Inferior parietal cortex (tissue), 1 donor: ENCODE measurements around the gene PARD3.
"Not testable (repeated sequence)": the region's sequence is repeated elsewhere in the genome, so short reads cannot be mapped to it uniquely, and the experiment has no call there.

Experiments
- DNase-seq: peaks from one replicate; pipeline ENCODE4 v3.0.0-alpha.2; 2016; ENCODE audit errors: extremely low spot score

Gene PARD3

GRCh38 chr10:34815185-34816084, at the start of gene PARD3:
Gene PARD3 (minus strand): TSS chr10:34815296. CDS start chr10:34814995, 301 bp downstream.
- DNase-seq: no peak

- no peak for DNase-seq
Measured at GRCh38 chr10:34864149-34865067, 49.3 kb upstream of the PARD3 start.

GRCh38 chr10:34862892-34863291, 47.8 kb upstream of the PARD3 start:
- no peak for DNase-seq

GRCh38 chr10:34861293-34862021, 46.4 kb upstream of the PARD3 start:
- no peak for DNase-seq

- DNase-seq: no peak
Measured at GRCh38 chr10:34859170-34859569, 44.1 kb upstream of the PARD3 start.

GRCh38 chr10:34858003-34858402, 42.9 kb upstream of the PARD3 start:
- no peak for DNase-seq

GRCh38 chr10:34854147-34854601, 39.1 kb upstream of the PARD3 start:
- DNase-seq: peak; percentile 60

GRCh38 chr10:34853357-34853756, 38.3 kb upstream of the PARD3 start:
- DNase-seq: no peak

- no peak for DNase-seq
Measured at GRCh38 chr10:34850558-34850957, 35.5 kb upstream of the PARD3 start.

- DNase-seq: no peak
Measured at GRCh38 chr10:34850036-34850435, 34.9 kb upstream of the PARD3 start.

- DNase-seq: no peak
Measured at GRCh38 chr10:34845070-34845469, 30.0 kb upstream of the PARD3 start.

GRCh38 chr10:34844448-34844847, 29.4 kb upstream of the PARD3 start:
- no peak for DNase-seq

- DNase-seq: not testable (repeated sequence)
Measured at GRCh38 chr10:34843470-34843869, 28.4 kb upstream of the PARD3 start.

GRCh38 chr10:34838366-34838900, 23.3 kb upstream of the PARD3 start:
- no peak for DNase-seq

- DNase-seq: no peak
Measured at GRCh38 chr10:34835908-34836508, 20.9 kb upstream of the PARD3 start.

- no peak for DNase-seq
Measured at GRCh38 chr10:34834274-34834673, 19.2 kb upstream of the PARD3 start.

- no peak for DNase-seq
Measured at GRCh38 chr10:34830217-34830822, 15.2 kb upstream of the PARD3 start.

- DNase-seq: no peak
Measured at GRCh38 chr10:34826857-34827766, 12.0 kb upstream of the PARD3 start.

GRCh38 chr10:34826221-34826620, 11.1 kb upstream of the PARD3 start:
- DNase-seq: no peak

- no peak for DNase-seq
Measured at GRCh38 chr10:34825414-34825813, 10.3 kb upstream of the PARD3 start.
